ENCODE results near the gene PSMB9.

Gene PSMB9

GRCh38 chr6:32906539-32906938 is 52.5 kb downstream of the PSMB9 start:
- H2AFZ ChIP-seq, result no peak overlapping the region
- H3K36me3 ChIP-seq (ENCODE audit: control insufficient read depth, insufficient read depth, low read length), result no peaks in the 10 kb centered on the region
- H3K4me1 ChIP-seq, result no peaks in the 10 kb centered on the region
- H3K27ac ChIP-seq, result no peak overlapping the region
- H3K9me3 ChIP-seq (ENCODE audit: control insufficient read depth, low read length), result no peaks in the 10 kb centered on the region
- no peaks in the 10 kb centered on the region for H3K79me2 ChIP-seq
- no peak for TF ChIP-seq CTCF (IDR thresholded peaks at IDR 0.05)
- H3K27me3 ChIP-seq (ENCODE audit: control insufficient read depth, insufficient read depth, low read length), result no peaks in the 10 kb centered on the region
- H3K4me3 ChIP-seq (ENCODE audit: low read depth, low read length), result no peak overlapping the region
- no peak overlapping the region for H3K4me2 ChIP-seq (ENCODE audit: low read length)
- H3K9ac ChIP-seq, result no peak overlapping the region

GRCh38 chr6:32908897-32909296 is 54.9 kb downstream of the PSMB9 start:
- Histone ChIP-seq H3K4me3 (ENCODE audit: low read depth, low read length) (no peak overlapping the region), H3K9me3 (ENCODE audit: control insufficient read depth, low read length) (no peaks in the 10 kb centered on the region), H3K27ac (no peak overlapping the region), H3K9ac (no peak overlapping the region), H3K36me3 (ENCODE audit: control insufficient read depth, insufficient read depth, low read length) (no peaks in the 10 kb centered on the region), H2AFZ (no peak overlapping the region), H3K4me2 (ENCODE audit: low read length) (no peak overlapping the region), H3K27me3 (ENCODE audit: control insufficient read depth, insufficient read depth, low read length) (no peaks in the 10 kb centered on the region), H3K4me1 (no peaks in the 10 kb centered on the region), H3K79me2 (no peaks in the 10 kb centered on the region)
- no peak for TF ChIP-seq CTCF (IDR thresholded peaks at IDR 0.05)

Measured in parathyroid adenoma (tissue), 2 donors.